Body of pancreas (tissue), 4 donors: Measurements from ENCODE around the gene PALLD. TPM values are rescaled to one million over a fixed set of nuclear protein-coding genes. Genes with fewer than 3 reads are reported as not detected.
"Not testable (repeated sequence)": the region's sequence is repeated elsewhere in the genome, so short reads cannot be mapped to it uniquely, and the experiment has no call there.

Source experiments
- ATAC-seq: fragments of 150-250 bp; one replicate; pipeline ENCODE4 v1.9.1; 2016
- DNase-seq, 4 donors: peaks; one replicate each; pipeline ENCODE4 v3.0.0-alpha.2; 2019
- H3K27ac ChIP-seq, 4 donors: fragments of 200-600 bp; sonication (generic); 1 replicate in 3 of 4; 2 replicates in 1 of 4; pipeline versions ENCODE4 v1.5.1 to v1.6.1; 2016 to 2019; ENCODE audit warnings: mild to moderate bottlenecking in 1 of 4, mixed read lengths in 1 of 4, moderate library complexity in 1 of 4
- H3K27me3 ChIP-seq, 2 donors: fragments of 200-600 bp; sonication (generic); one replicate each; pipeline ENCODE4 v1.6.0; 2016; ENCODE audit warnings: mild to moderate bottlenecking in 1 of 2
- H3K36me3 ChIP-seq, 2 donors: fragments of 200-600 bp; sonication (generic); replicated peaks in 1 of 2; 2 replicates each; pipeline ENCODE4 v1.5.1; 2016; ENCODE audit warnings: low read depth in 2 of 2; ENCODE audit not compliant: insufficient read depth in 1 of 2
- H3K4me1 ChIP-seq: fragments of 200-600 bp; sonication (generic); one replicate; pipeline ENCODE4 v1.6.0; 2016
- H3K4me3 ChIP-seq, 2 donors: fragments of 200-600 bp; sonication (generic); 1 replicate in 1 of 2; 2 replicates in 1 of 2; pipeline ENCODE4 v1.5.1; 2016 to 2019
- H3K9me3 ChIP-seq, 3 donors: fragments of 200-600 bp; sonication (generic); 1 replicate in 2 of 3; 2 replicates in 1 of 3; pipeline ENCODE4 v1.5.1; 2016
- CTCF ChIP-seq, 7 experiments: fragments of 450-650 bp in 4 of 7; fragments of 200-600 bp in 3 of 7; sonication (generic) in 3 of 7; IDR thresholded peaks; one replicate each; pipeline ENCODE4 v1.5.1; 2016 to 2019; ENCODE audit warnings: antibody characterized with exemption in 7 of 7
- POLR2A ChIP-seq, 3 donors: fragments of 450-650 bp; IDR thresholded peaks; one replicate each; pipeline ENCODE4 v1.6.1; 2016; ENCODE audit warnings: antibody characterized with exemption in 3 of 3, mild to moderate bottlenecking in 2 of 3
- WGBS, 2 donors: methylation state at CpG; one replicate each; pipeline ENCODE4 v1.1.5; 2017; 5-methylcytosine and 5-hydroxymethylcytosine counted together
- intact Hi-C: fragments of 100-400 bp; cut with DNase I; formaldehyde crosslinking; loops from one replicate; pipeline ENCODE4 v1.15.1; 2023
- total RNA-seq, 2 donors: library from RNA; depleted of rRNA; stranded (reverse); fragments of >200 nt; gene quantifications; one replicate each; pipeline ENCODE4 v1.1.0, GENCODE V29; 2016

The PALLD gene
- total RNA-seq, 2 donors from 2014 or later, result 46.8 to 52.4 TPM

DNA sequence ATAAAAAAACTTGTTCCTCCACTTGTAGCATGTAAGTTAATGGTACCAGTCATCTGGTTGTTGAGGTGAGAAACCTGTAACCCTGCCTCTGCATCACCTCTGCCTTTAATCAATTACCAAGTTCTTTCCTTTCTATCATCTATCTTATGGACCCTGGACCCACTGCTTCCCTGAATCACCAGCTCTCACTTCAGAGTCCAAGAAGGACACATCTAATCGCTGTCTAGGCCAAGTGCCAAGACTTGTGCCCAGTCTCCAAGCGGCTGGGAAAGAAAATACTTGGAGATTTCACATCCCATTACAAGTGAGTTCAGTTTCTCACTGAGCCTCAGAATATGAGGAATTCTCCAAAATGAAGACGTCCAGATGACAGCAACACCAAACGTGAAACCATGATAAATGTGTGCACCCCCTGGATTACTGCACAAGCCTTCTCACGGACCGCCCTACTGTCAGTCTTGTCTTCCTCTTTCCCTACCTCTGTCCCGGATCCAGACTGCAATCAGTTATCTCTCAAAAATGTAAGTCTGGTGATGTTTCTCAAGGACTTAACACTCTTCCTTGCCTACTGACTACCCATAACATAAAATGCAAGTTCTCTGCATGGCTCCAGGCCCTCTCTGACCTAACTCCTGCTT, 10.4 kb downstream of the PALLD start:
- Histone ChIP-seq H3K9me3 (no peaks in the 10 kb centered on the region), H3K36me3 (no peaks in the 10 kb centered on the region), H3K27me3 (no peaks in the 10 kb centered on the region), H3K4me1 (no peaks in the 10 kb centered on the region), H3K4me3 (no peak overlapping the region), H3K27ac (no peak overlapping the region)
- DNase-seq (peak; percentile 22 to 71 (median 64)), ATAC-seq (no peak)
- 47 to 62% methylated on average over 7 of the region's 7 CpGs for WGBS, 2 donors
- intact Hi-C loops, result no loop called here
- no peak for TF ChIP-seq POLR2A (IDR thresholded peaks at IDR 0.05)

- WGBS, 2 donors, result 59 to 77% methylated on average over 3 of the region's 3 CpGs
- no peak for ATAC-seq
- Histone ChIP-seq H3K4me1 (no peaks in the 10 kb centered on the region), H3K27ac (no peak overlapping the region), H3K36me3 (no peaks in the 10 kb centered on the region), H3K4me3 (no peak overlapping the region), H3K9me3 (no peaks in the 10 kb centered on the region), H3K27me3 (no peaks in the 10 kb centered on the region)
- no peak for TF ChIP-seq POLR2A (IDR thresholded peaks at IDR 0.05)
- TF ChIP-seq CTCF (IDR thresholded peaks at IDR 0.05), result no peak
- no peak for DNase-seq
- intact Hi-C loops, result no loop called here
Observed at GRCh38 chr4:168508683-168509082, 11.8 kb downstream of the PALLD start.

DNA sequence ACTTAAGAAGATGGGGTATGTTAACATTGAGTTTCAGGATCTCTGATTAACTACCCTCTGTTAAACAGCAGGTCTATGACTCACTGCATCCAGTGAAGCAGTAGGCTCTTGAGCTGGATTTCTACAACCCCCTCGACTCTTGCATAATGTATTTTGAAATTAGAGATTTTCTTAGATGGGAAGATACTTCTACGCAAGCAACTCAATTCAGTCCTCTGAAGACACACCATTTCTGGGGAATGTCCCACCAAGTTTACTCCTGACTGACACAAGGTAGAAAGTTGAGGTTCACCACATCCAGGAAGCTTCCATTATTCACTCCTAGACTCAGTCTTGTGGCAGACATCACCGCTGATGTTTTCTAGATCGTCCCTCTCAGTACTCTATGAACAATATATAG, 12.9 kb downstream of the PALLD start:
- DNase-seq, result no peak
- WGBS, 2 donors, result 80 to 89% methylated on average over 4 of the region's 4 CpGs
- no peak for ATAC-seq
- Histone ChIP-seq H3K27me3 (no peaks in the 10 kb centered on the region), H3K4me1 (no peaks in the 10 kb centered on the region), H3K9me3 (no peaks in the 10 kb centered on the region), H3K4me3 (no peak overlapping the region), H3K36me3 (no peaks in the 10 kb centered on the region), H3K27ac (no peak overlapping the region)
- intact Hi-C loops, result no loop called here
- TF ChIP-seq CTCF (IDR thresholded peaks at IDR 0.05), result no peak
- no peak for TF ChIP-seq POLR2A (IDR thresholded peaks at IDR 0.05)

GRCh38 chr4:168511780-168512489, 15.1 kb downstream of the PALLD start:
- Histone ChIP-seq H3K4me1 (peaks cover 11% of the 10 kb centered on the region), H3K36me3 (no peaks in the 10 kb centered on the region), H3K27ac (no peak overlapping the region), H3K9me3 (no peaks in the 10 kb centered on the region), H3K4me3 (no peak overlapping the region), H3K27me3 (no peaks in the 10 kb centered on the region)
- intact Hi-C loops, result no loop called here
- no peak for ATAC-seq
- TF ChIP-seq CTCF (IDR thresholded peaks at IDR 0.05) (no peak), POLR2A (IDR thresholded peaks at IDR 0.05) (no peak)
- 87 to 88% methylated on average over 13 of the region's 13 CpGs for WGBS, 2 donors
- DNase-seq, result no peak

DNA sequence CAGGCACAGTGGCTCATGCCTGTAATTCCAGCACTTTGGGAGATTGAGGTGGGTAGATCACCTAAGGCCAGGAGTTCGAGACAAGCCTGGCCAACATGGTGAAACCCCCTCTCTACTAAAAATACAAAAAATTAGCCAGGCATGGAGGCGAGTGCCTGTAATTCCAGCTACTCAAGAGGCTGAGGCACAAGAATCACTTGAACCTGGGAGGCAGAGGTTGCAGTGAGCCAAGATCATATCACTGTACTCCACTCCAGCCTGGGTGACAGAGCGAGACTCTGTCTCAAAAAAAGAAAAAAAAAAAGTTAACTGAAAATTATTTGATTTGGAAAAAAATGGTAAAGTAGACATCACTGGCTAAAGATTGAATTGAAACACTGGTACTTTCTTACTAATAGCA, 17.0 kb downstream of the PALLD start:
- H3K27me3 ChIP-seq, H3K36me3 ChIP-seq, H3K4me3 ChIP-seq, DNase-seq, H3K9me3 ChIP-seq, ATAC-seq, H3K27ac ChIP-seq, intact Hi-C loops: not testable (repeated sequence)
- H3K4me1 ChIP-seq, result peaks cover 11% of the 10 kb centered on the region
- 76 to 82% methylated on average over 3 of the region's 3 CpGs for WGBS, 2 donors
